Stimulated activated CD4-positive, alpha-beta T cell treated with anti-CD3 and anti-CD28 coated beads, Interleukin-1b, Interleukin-23, amount 100 ng/mL, for 48 hours (primary cell): ENCODE measurements around the gene TTC9.

Experiments used
- DNase-seq: peaks from one replicate; pipeline ENCODE4 v3.0.0-alpha.2; 2020

Gene TTC9

GRCh38 chr14:70641548-70642302 lies at the start of gene TTC9:
TSS of gene TTC9 (plus strand) at chr14:70641916. CDS start at chr14:70642130, 214 bp downstream.
- DNase-seq = no peak

- DNase-seq = no peak
Observed at GRCh38 chr14:70594461-70594860, 47.3 kb upstream of the TTC9 start.

- DNase-seq = no peak
Observed at GRCh38 chr14:70595443-70596185, 46.1 kb upstream of the TTC9 start.

- DNase-seq = no peak
Observed at GRCh38 chr14:70597731-70598130, 44.0 kb upstream of the TTC9 start.

- DNase-seq = no peak
Observed at GRCh38 chr14:70599345-70599744, 42.4 kb upstream of the TTC9 start.

GRCh38 chr14:70600382-70601157 lies 41.1 kb upstream of the TTC9 start, which contains the start of gene MED6:
TSS of gene MED6 (minus strand) at chr14:70600655. CDS start at chr14:70600637, 18 bp downstream.
- peak; percentile 92 for DNase-seq

- DNase-seq = no peak
Observed at GRCh38 chr14:70601162-70601561, 40.6 kb upstream of the TTC9 start.

- DNase-seq = no peak
Observed at GRCh38 chr14:70602254-70602653, 39.5 kb upstream of the TTC9 start.

GRCh38 chr14:70611216-70611615 lies 30.5 kb upstream of the TTC9 start:
- DNase-seq = no peak

GRCh38 chr14:70616646-70617045 lies 25.1 kb upstream of the TTC9 start:
- no peak for DNase-seq

GRCh38 chr14:70618314-70618713 lies 23.4 kb upstream of the TTC9 start:
- DNase-seq = no peak

GRCh38 chr14:70619708-70620107 lies 22.0 kb upstream of the TTC9 start:
- DNase-seq = no peak

- peak; percentile 38 for DNase-seq
Observed at GRCh38 chr14:70622111-70622712, 19.5 kb upstream of the TTC9 start.

- no peak for DNase-seq
Observed at GRCh38 chr14:70624972-70625371, 16.7 kb upstream of the TTC9 start.

GRCh38 chr14:70631948-70632347 lies 9.8 kb upstream of the TTC9 start:
- DNase-seq = no peak

GRCh38 chr14:70635971-70636595 lies 5.6 kb upstream of the TTC9 start:
- no peak for DNase-seq

- DNase-seq = no peak
Observed at GRCh38 chr14:70638416-70638815, 3.3 kb upstream of the TTC9 start.

GRCh38 chr14:70640938-70641547 lies 673 bp upstream of the TTC9 start:
- DNase-seq = peak; percentile 55

- DNase-seq = peak; percentile 20
Observed at GRCh38 chr14:70642303-70643235, 853 bp downstream of the TTC9 start.

- DNase-seq = no peak
Observed at GRCh38 chr14:70643967-70644366, 2.3 kb downstream of the TTC9 start.

GRCh38 chr14:70645892-70646291 lies 4.2 kb downstream of the TTC9 start:
- DNase-seq = no peak
